ENCODE measurements around the gene CEACAM7.
"Not testable (repeated sequence)": the region's sequence is repeated elsewhere in the genome, so short reads cannot be mapped to it uniquely, and the experiment has no call there.

- not testable (repeated sequence) for TF ChIP-seq SP1 (CRISPR knock-in tag; conservative IDR thresholded peaks at IDR 0.05); CTCF (IDR thresholded peaks at IDR 0.05); NFE2L1 (CRISPR knock-in tag; IDR thresholded peaks at IDR 0.05); PRRX2 (CRISPR knock-in tag; IDR thresholded peaks at IDR 0.05); ZNF512 (CRISPR knock-in tag; IDR thresholded peaks at IDR 0.05; ENCODE audit: borderline replicate concordance); ETV6 (CRISPR knock-in tag; IDR thresholded peaks at IDR 0.05); ARID4B (CRISPR knock-in tag; IDR thresholded peaks at IDR 0.05; ENCODE audit: borderline replicate concordance)
These were observed 31.3 kb downstream of the CEACAM7 start for GRCh38 chr19:41656756-41657155.
